K562 (cell line): ENCODE data around the gene SORT1. TPM values are rescaled to one million over a fixed set of nuclear protein-coding genes. Genes with fewer than 3 reads are reported as not detected.

Experiments used
- CBX5 ChIP-seq: IDR thresholded peaks from 2 replicates; pipeline ENCODE4 v1.6.1; 2014; ENCODE audit warnings: low read depth, borderline replicate concordance
- CREBBP ChIP-seq: IDR thresholded peaks from one replicate; pipeline ENCODE4 v1.6.1; 2012; ENCODE audit warnings: low read depth, mild to moderate bottlenecking, control low read depth, inconsistent platforms, low read length
- E2F5 ChIP-seq: sonication (generic); formaldehyde crosslinking; IDR thresholded peaks from 2 replicates; pipeline ENCODE4 v1.8.0; 2022; ENCODE audit warnings: mild to moderate bottlenecking, missing genetic modification reagents
- HINFP ChIP-seq: fragments of 450-650 bp; conservative IDR thresholded peaks from 2 replicates; pipeline ENCODE4 v1.6.1; 2016; ENCODE audit warnings: missing genetic modification characterization, low read depth, mild to moderate bottlenecking, control low read depth, missing compliant biosample characterization
- HMG20B ChIP-seq: fragments of 250-450 bp; sonication (Bioruptor Pico); IDR thresholded peaks from 2 replicates; pipeline ENCODE4 v1.5.0; 2021; ENCODE audit warnings: mild to moderate bottlenecking
- JUN ChIP-seq, 2 experiments: sonication (generic) in 1 of 2; formaldehyde crosslinking in 1 of 2; IDR thresholded peaks; 2 replicates each; pipeline versions ENCODE4 v1.6.1 to v1.8.0; 2012 to 2022; ENCODE audit warnings: borderline replicate concordance in 2 of 2, mild to moderate bottlenecking in 2 of 2, improper control_type of control experiment in 1 of 2, low read depth in 1 of 2, low read length in 1 of 2, missing genetic modification reagents in 1 of 2
- L3MBTL2 ChIP-seq: fragments of 450-650 bp; IDR thresholded peaks from 2 replicates; pipeline ENCODE4 v1.6.1; 2016; ENCODE audit warnings: mild to moderate bottlenecking, moderate library complexity
- MAFF ChIP-seq: IDR thresholded peaks from 2 replicates; pipeline ENCODE4 v1.6.1; 2012; ENCODE audit warnings: low read length, improper control_type of control experiment
- MED1 ChIP-seq: sonication (generic); formaldehyde crosslinking; IDR thresholded peaks from 2 replicates; pipeline ENCODE4 v1.8.1; 2023; ENCODE audit warnings: missing genetic modification reagents, borderline replicate concordance
- NFRKB ChIP-seq: fragments of 450-650 bp; IDR thresholded peaks from 2 replicates; pipeline ENCODE4 v1.6.1; 2016; ENCODE audit warnings: low read depth
- OTX1 ChIP-seq: fragments of 450-650 bp; formaldehyde crosslinking; IDR thresholded peaks from 2 replicates; pipeline ENCODE4 v1.4.0; 2022; ENCODE audit warnings: mild to moderate bottlenecking
- RAD21 ChIP-seq, 2 experiments: fragments of 250-450 bp in 1 of 2; fragments of 450-650 bp in 1 of 2; sonication (Bioruptor Pico) in 1 of 2; formaldehyde crosslinking in 1 of 2; IDR thresholded peaks in 1 of 2; conservative IDR thresholded peaks in 1 of 2; 2 replicates each; pipeline versions ENCODE4 v1.4.0 to v1.8.0; 2020 to 2022; ENCODE audit warnings: mild to moderate bottlenecking in 2 of 2, moderate library complexity in 1 of 2
- REST ChIP-seq, 2 experiments: fragments of 450-650 bp; formaldehyde crosslinking in 1 of 2; IDR thresholded peaks; 2 replicates each; pipeline versions ENCODE4 v1.4.0 to v1.6.1; 2014 to 2020; ENCODE audit warnings: mild to moderate bottlenecking in 2 of 2, borderline replicate concordance in 1 of 2, low read depth in 1 of 2
- SMC3 ChIP-seq: conservative IDR thresholded peaks from 2 replicates; pipeline ENCODE4 v1.6.1; 2011; ENCODE audit warnings: low read depth, low read length, improper control_type of control experiment; ENCODE audit not compliant: insufficient read depth
- SP2 ChIP-seq: IDR thresholded peaks from 2 replicates; pipeline ENCODE4 v1.6.1; 2011; ENCODE audit warnings: mild to moderate bottlenecking, low read depth, low read length, moderate library complexity; ENCODE audit not compliant: poor library complexity, severe bottlenecking; ENCODE audit errors: extremely low read depth
- YBX1 ChIP-seq: fragments of 450-650 bp; IDR thresholded peaks from 2 replicates; pipeline ENCODE4 v1.7.1; 2016; ENCODE audit warnings: mild to moderate bottlenecking
- ZFP30 ChIP-seq: fragments of 250-450 bp; sonication (Bioruptor Pico); IDR thresholded peaks from 2 replicates; pipeline ENCODE4 v1.8.0; 2022; ENCODE audit warnings: moderate library complexity, mild to moderate bottlenecking, inconsistent platforms, borderline replicate concordance
- polyA plus RNA-seq, 8 experiments: library from polyadenylated mRNA; depleted of rRNA in 4 of 8; stranded (reverse) in 5 of 8; unstranded in 3 of 8; fragments of >200 nt; fragmentation: Nextera tagmentation in 2 of 8; fragmentation: Illumina TruSeq in 1 of 8; extraction: Ambion mirVana in 2 of 8; extraction: Trizol in 1 of 8; gene quantifications; 2 replicates each; pipeline versions ENCODE4 v1.2.1 to v1.2.3, GENCODE V29; 2011 to 2014; ENCODE audit warnings: inconsistent platforms in 1 of 8, missing spikeins in 1 of 8
- total RNA-seq, 7 experiments: library from RNA; depleted of rRNA in 6 of 7; stranded (reverse); fragments of >200 nt in 6 of 7; fragmentation: Illumina TruSeq in 2 of 7; extraction: Trizol in 2 of 7; gene quantifications; 2 replicates each; pipeline versions ENCODE4 v1.2.1 to v1.2.3, GENCODE V29; 2011 to 2021; ENCODE audit warnings: low replicate concordance in 1 of 7

The SORT1 gene
- total and polyA plus RNA-seq, 9 of the 15 experiments (the other 6 are each of a cell fraction or from before 2014, with no cell fraction given) = 27.4 to 112 (median 65.0) TPM

GRCh38 chr1:109275706-109276345, 121.9 kb downstream of the SORT1 start (continued):
- no peak for TF ChIP-seq E2F5 (CRISPR knock-in tag)
- TF ChIP-seq YBX1 = no peak
- TF ChIP-seq CBX5 = no peak
- no peak for TF ChIP-seq CREBBP
- TF ChIP-seq HMG20B (CRISPR knock-in tag) = no peak
- no peak for TF ChIP-seq L3MBTL2
- no peak for TF ChIP-seq MAFF
- peak in 1 of 2 experiments; percentile 29; a peak in 2 of 4 replicates for TF ChIP-seq RAD21 (CRISPR knock-in tag; conservative IDR thresholded peaks at IDR 0.05 in 1 of 2, IDR thresholded peaks at IDR 0.05 in 1 of 2)
- TF ChIP-seq NFRKB = no peak
- TF ChIP-seq ZFP30 (CRISPR knock-in tag) = no peak
- no peak for TF ChIP-seq SMC3
- no peak for TF ChIP-seq MED1 (CRISPR knock-in tag)
- TF ChIP-seq HINFP = no peak
- no peak for TF ChIP-seq JUN (IDR thresholded peaks at IDR 0.05; ENCODE audit: borderline replicate concordance, low read depth, low read length)
- TF ChIP-seq JUN (CRISPR knock-in tag; IDR thresholded peaks at IDR 0.05; ENCODE audit: borderline replicate concordance) = no peak
- no peak for TF ChIP-seq SP2
- no peak for TF ChIP-seq OTX1
- TF ChIP-seq REST (IDR thresholded peaks at IDR 0.05; ENCODE audit: borderline replicate concordance) = 0 out of 2 replicates have a peak, but pooled peaks have one; percentile 24
- TF ChIP-seq REST (CRISPR knock-in tag; IDR thresholded peaks at IDR 0.05; ENCODE audit: low read depth) = no peak
